HT1080 (cell line): ENCODE results near the gene ONECUT2. TPM values are rescaled to one million over a fixed set of nuclear protein-coding genes. Genes with fewer than 3 reads are reported as not detected.
"Not testable (repeated sequence)": the region's sequence is repeated elsewhere in the genome, so short reads cannot be mapped to it uniquely, and the experiment has no call there.

ENCODE experiments used
- DNase-seq: peaks from one replicate; pipeline ENCODE4 v3.0.0-alpha.2; 2015; ENCODE audit warnings: low read depth
- total RNA-seq: library from RNA; depleted of rRNA; stranded (reverse); fragments of >200 nt; shearing (Covaris generic); gene quantifications from 2 replicates; pipeline ENCODE4 v1.2.3, GENCODE V29; 2014

ONECUT2 gene
- total RNA-seq, 1 experiment from 2014 or later: 0.08 TPM

- DNase-seq: no peak
Measured at GRCh38 chr18:57445488-57446319, 10.5 kb downstream of the ONECUT2 start.

GRCh38 chr18:57446322-57446721, 11.1 kb downstream of the ONECUT2 start:
- DNase-seq: peak; percentile 14

- DNase-seq: peak; percentile 21
Measured at GRCh38 chr18:57447154-57447621, 12.0 kb downstream of the ONECUT2 start.

- DNase-seq: no peak
Measured at GRCh38 chr18:57455576-57456129, 20.5 kb downstream of the ONECUT2 start.

- DNase-seq: no peak
Measured at GRCh38 chr18:57461652-57462269, 26.6 kb downstream of the ONECUT2 start.

GRCh38 chr18:57466307-57466706, 31.1 kb downstream of the ONECUT2 start:
- no peak for DNase-seq

- DNase-seq: peak; percentile 5
Measured at GRCh38 chr18:57466745-57467409, 31.7 kb downstream of the ONECUT2 start.

GRCh38 chr18:57469884-57470283, 34.7 kb downstream of the ONECUT2 start:
- DNase-seq: no peak

GRCh38 chr18:57475408-57475807, 40.2 kb downstream of the ONECUT2 start:
- DNase-seq: no peak

- no peak for DNase-seq
Measured at GRCh38 chr18:57475903-57476302, 40.7 kb downstream of the ONECUT2 start.

GRCh38 chr18:57480733-57481132, 45.6 kb downstream of the ONECUT2 start:
- no peak for DNase-seq

GRCh38 chr18:57497372-57498294, 62.5 kb downstream of the ONECUT2 start:
- DNase-seq: peak; percentile 23

GRCh38 chr18:57498682-57499256, 63.6 kb downstream of the ONECUT2 start:
- no peak for DNase-seq

GRCh38 chr18:57502624-57503023, 67.5 kb downstream of the ONECUT2 start:
- no peak for DNase-seq

GRCh38 chr18:57505231-57505630, 70.1 kb downstream of the ONECUT2 start:
- DNase-seq: no peak

GRCh38 chr18:57516056-57516455, 80.9 kb downstream of the ONECUT2 start:
- no peak for DNase-seq

- no peak for DNase-seq
Measured at GRCh38 chr18:57518533-57518932, 83.4 kb downstream of the ONECUT2 start.

- no peak for DNase-seq
Measured at GRCh38 chr18:57519668-57520424, 84.7 kb downstream of the ONECUT2 start.

GRCh38 chr18:57522348-57522747, 87.2 kb downstream of the ONECUT2 start:
- not testable (repeated sequence) for DNase-seq
